ENCODE data around the gene SYCP2L. TPM values are rescaled to one million over a fixed set of nuclear protein-coding genes. Genes with fewer than 3 reads are reported as not detected.
"Not testable (repeated sequence)": the region's sequence is repeated elsewhere in the genome, so short reads cannot be mapped to it uniquely, and the experiment has no call there.

SYCP2L gene
- total RNA-seq, 4 donors from 2014 or later: 0.44 to 5.2 (median 0.49) TPM; not detected in 1

DNA sequence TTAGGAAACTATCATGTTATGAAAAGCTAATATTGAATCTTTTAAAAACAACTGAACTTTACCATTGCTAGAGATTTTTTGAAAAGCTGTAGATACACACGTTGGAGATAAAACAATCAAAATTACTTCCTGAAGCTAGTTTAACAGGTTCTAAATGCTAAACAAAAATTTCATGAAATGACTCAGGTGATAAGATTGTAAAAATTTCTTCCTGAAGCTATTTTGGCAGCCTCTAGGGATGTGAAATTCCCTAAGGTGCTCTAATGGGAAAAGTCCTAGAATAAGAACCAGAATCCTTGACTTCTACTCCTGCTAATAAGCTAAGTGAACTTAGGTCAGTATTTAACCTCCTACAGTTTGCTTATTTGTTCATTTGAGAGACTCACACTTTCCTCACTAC, 13.5 kb upstream of the SYCP2L start:
- no peak for TF ChIP-seq POLR2AphosphoS5 (IDR thresholded peaks at IDR 0.05)
- TF ChIP-seq CTCF (IDR thresholded peaks at IDR 0.05): no peak
- no peak for TF ChIP-seq EP300 (IDR thresholded peaks at IDR 0.05)
- TF ChIP-seq POLR2A (IDR thresholded peaks at IDR 0.05): no peak
- no peak for DNase-seq (ENCODE audit: low spot score in 2 of 2)
- Histone ChIP-seq H3K4me3 (no peak overlapping the region), H3K27me3 (no peaks in the 10 kb centered on the region), H3K27ac (no peak overlapping the region), H3K36me3 (no peaks in the 10 kb centered on the region), H3K9me3 (no peaks in the 10 kb centered on the region), H3K4me1 (no peaks in the 10 kb centered on the region)
- WGBS: 27% methylated on average over 1 of the region's 1 CpG

GRCh38 chr6:10874207-10874606, 12.6 kb upstream of the SYCP2L start:
- 96% methylated on average over 5 of the region's 6 CpGs for WGBS
- no peak for DNase-seq (ENCODE audit: low spot score in 2 of 2)

GRCh38 chr6:10875026-10875425, 11.8 kb upstream of the SYCP2L start:
- no peak for TF ChIP-seq POLR2A (IDR thresholded peaks at IDR 0.05)
- H3K27me3 ChIP-seq: peaks cover 5% of the 10 kb centered on the region
- no peak overlapping the region for H3K27ac ChIP-seq
- H3K36me3 ChIP-seq: no peaks in the 10 kb centered on the region
- no peaks in the 10 kb centered on the region for H3K4me1 ChIP-seq
- H3K4me3 ChIP-seq: no peak overlapping the region
- H3K9me3 ChIP-seq: no peaks in the 10 kb centered on the region
- DNase-seq (ENCODE audit: low spot score in 2 of 2): no peak
- 93% methylated on average over 4 of the region's 4 CpGs for WGBS

More at GRCh38 chr6:10874207-10874606, 12.6 kb upstream of the SYCP2L start:
- H3K4me1 ChIP-seq: no peaks in the 10 kb centered on the region
- H3K9me3 ChIP-seq: no peaks in the 10 kb centered on the region
- H3K27ac ChIP-seq: no peak overlapping the region
- TF ChIP-seq POLR2AphosphoS5 (IDR thresholded peaks at IDR 0.05) (no peak), EP300 (IDR thresholded peaks at IDR 0.05) (no peak), POLR2A (IDR thresholded peaks at IDR 0.05) (no peak), CTCF (IDR thresholded peaks at IDR 0.05) (no peak)
- H3K36me3 ChIP-seq: no peaks in the 10 kb centered on the region
- no peak overlapping the region for H3K4me3 ChIP-seq
- H3K27me3 ChIP-seq: no peaks in the 10 kb centered on the region

DNA sequence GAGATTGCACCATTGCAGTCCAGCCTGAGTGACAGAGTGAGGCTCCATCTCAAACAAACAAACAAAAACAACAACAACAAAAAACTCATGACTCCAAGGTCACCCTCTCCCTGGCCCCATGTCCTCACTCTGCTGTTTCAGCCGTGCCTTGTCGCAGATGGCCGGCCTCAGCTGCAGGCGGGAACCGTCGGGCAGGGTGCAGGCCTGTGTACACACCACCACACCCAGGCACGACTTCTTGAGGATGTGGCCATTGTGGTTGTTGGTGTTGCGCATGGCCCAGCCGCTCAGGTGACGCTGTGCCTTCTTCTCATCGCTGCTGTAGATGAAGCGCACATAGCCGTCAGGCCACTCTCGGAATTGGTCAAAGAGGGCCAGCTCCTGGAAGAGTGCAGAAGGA, 9.8 kb upstream of the SYCP2L start:
- Histone ChIP-seq H3K27ac (no peak overlapping the region), H3K36me3 (no peaks in the 10 kb centered on the region), H3K4me3 (no peak overlapping the region), H3K4me1 (peaks cover 5% of the 10 kb centered on the region), H3K27me3 (peaks cover 25% of the 10 kb centered on the region), H3K9me3 (no peaks in the 10 kb centered on the region)
- TF ChIP-seq POLR2A (IDR thresholded peaks at IDR 0.05) (no peak), EP300 (IDR thresholded peaks at IDR 0.05) (no peak), POLR2AphosphoS5 (IDR thresholded peaks at IDR 0.05) (no peak), CTCF (IDR thresholded peaks at IDR 0.05) (no peak)
- DNase-seq (ENCODE audit: low spot score in 2 of 2): no peak
- 96% methylated on average over 7 of the region's 14 CpGs for whole genome bisulfite sequencing

GRCh38 chr6:10877871-10878270, 9.0 kb upstream of the SYCP2L start:
- WGBS: 100% methylated on average over 1 of the region's 1 CpG
- no peaks in the 10 kb centered on the region for H3K9me3 ChIP-seq
- H3K27ac ChIP-seq: no peak overlapping the region
- TF ChIP-seq CTCF (IDR thresholded peaks at IDR 0.05): no peak
- no peak for TF ChIP-seq POLR2AphosphoS5 (IDR thresholded peaks at IDR 0.05)
- no peak for TF ChIP-seq EP300 (IDR thresholded peaks at IDR 0.05)
- no peak for TF ChIP-seq POLR2A (IDR thresholded peaks at IDR 0.05)
- peaks cover 33% of the 10 kb centered on the region for H3K27me3 ChIP-seq
- H3K36me3 ChIP-seq: no peaks in the 10 kb centered on the region
- peaks cover 13% of the 10 kb centered on the region for H3K4me1 ChIP-seq
- no peak for DNase-seq (ENCODE audit: low spot score in 2 of 2)
- no peak overlapping the region for H3K4me3 ChIP-seq

- H3K4me1 ChIP-seq: peaks cover 26% of the 10 kb centered on the region
- no peaks in the 10 kb centered on the region for H3K9me3 ChIP-seq
- no peaks in the 10 kb centered on the region for H3K36me3 ChIP-seq
- no peak overlapping the region for H3K27ac ChIP-seq
- H3K27me3 ChIP-seq: peaks cover 58% of the 10 kb centered on the region
- 100% methylated on average over 2 of the region's 2 CpGs for whole genome bisulfite sequencing
- no peak overlapping the region for H3K4me3 ChIP-seq
- DNase-seq (ENCODE audit: low spot score in 2 of 2): no peak
- TF ChIP-seq POLR2AphosphoS5 (IDR thresholded peaks at IDR 0.05) (no peak), POLR2A (IDR thresholded peaks at IDR 0.05) (no peak), CTCF (IDR thresholded peaks at IDR 0.05) (no peak), EP300 (IDR thresholded peaks at IDR 0.05) (no peak)
Observed at GRCh38 chr6:10880366-10880765, 6.5 kb upstream of the SYCP2L start.

DNA sequence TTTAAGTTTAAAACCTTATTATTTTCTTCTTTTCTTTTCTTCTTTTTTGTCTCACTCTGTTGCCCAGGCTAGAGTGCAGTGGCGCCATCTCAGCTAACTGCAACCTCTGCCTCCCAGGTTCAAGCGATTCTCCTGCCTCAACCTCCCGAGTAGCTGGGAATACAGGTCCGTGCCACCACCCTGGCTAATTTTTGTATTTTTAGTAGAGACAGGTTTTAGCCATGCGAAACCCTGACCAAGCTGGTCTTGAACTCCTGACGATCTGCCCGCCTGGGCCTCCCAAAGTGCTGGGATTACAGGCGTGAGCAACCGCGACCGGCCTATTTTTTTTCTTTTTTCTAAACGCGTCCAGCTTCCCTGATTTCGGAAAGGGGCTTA, 4.6 kb upstream of the SYCP2L start:
- 27% methylated on average over 14 of the region's 14 CpGs for WGBS
- Histone ChIP-seq H3K4me3 (peak overlapping the region; percentile 7), H3K4me1 (peaks cover 37% of the 10 kb centered on the region), H3K27me3 (peaks cover 77% of the 10 kb centered on the region)
- not testable (repeated sequence) for H3K9me3 ChIP-seq; H3K27ac ChIP-seq; H3K36me3 ChIP-seq; DNase-seq (ENCODE audit: low spot score in 2 of 2)

Measured in suprapubic skin (tissue), 4 donors.